ENCODE results near the gene HOXD10.

HOXD10 gene

GRCh38 chr2:176123411-176124109 lies 7.0 kb downstream of the HOXD10 start:
- DNase-seq: no peak

GRCh38 chr2:176124110-176124946 lies 7.8 kb downstream of the HOXD10 start:
- DNase-seq: no peak

- DNase-seq: no peak
These were observed 8.6 kb downstream of the HOXD10 start for GRCh38 chr2:176124947-176125771.

- no peak for DNase-seq
These were observed 9.1 kb downstream of the HOXD10 start for GRCh38 chr2:176125772-176126054.

GRCh38 chr2:176126929-176127773 lies 10.6 kb downstream of the HOXD10 start:
- peak; percentile 46 for DNase-seq

GRCh38 chr2:176127774-176128072 lies 11.1 kb downstream of the HOXD10 start:
- DNase-seq: no peak

GRCh38 chr2:176128172-176128981 lies 11.8 kb downstream of the HOXD10 start:
- no peak for DNase-seq

GRCh38 chr2:176128982-176129796 lies 12.6 kb downstream of the HOXD10 start, which contains the start of gene HOXD8:
TSS of gene HOXD8 (plus strand) at chr2:176129705. CDS start at chr2:176130367, 662 bp downstream.
- no peak for DNase-seq

GRCh38 chr2:176129813-176130146 lies 13.2 kb downstream of the HOXD10 start:
- DNase-seq: no peak

GRCh38 chr2:176130147-176130956 lies 13.8 kb downstream of the HOXD10 start:
- peak; percentile 7 for DNase-seq

GRCh38 chr2:176130957-176131847 lies 14.6 kb downstream of the HOXD10 start:
- no peak for DNase-seq

- DNase-seq: no peak
These were observed 15.2 kb downstream of the HOXD10 start for GRCh38 chr2:176131848-176132158.

- DNase-seq: peak; percentile 7
These were observed 15.9 kb downstream of the HOXD10 start for GRCh38 chr2:176132205-176133171.

- DNase-seq: no peak
These were observed 16.8 kb downstream of the HOXD10 start for GRCh38 chr2:176133389-176133788.

GRCh38 chr2:176134035-176134434 lies 17.5 kb downstream of the HOXD10 start:
- DNase-seq: no peak

- DNase-seq: no peak
These were observed 18.5 kb downstream of the HOXD10 start for GRCh38 chr2:176135035-176135440.

- no peak for DNase-seq
These were observed 20.0 kb downstream of the HOXD10 start for GRCh38 chr2:176136374-176137251.

All from activated CD4-positive, alpha-beta T cell treated with anti-CD3 and anti-CD28 coated beads, Interleukin-2, amount 50 U/mL, for 16 hours (primary cell).